Measurements from ENCODE around the gene PUM2. TPM values are rescaled to one million over a fixed set of nuclear protein-coding genes. Genes with fewer than 3 reads are reported as not detected.

PUM2 gene
- polyA plus RNA-seq, 1 experiment, result 39.7 TPM

DNA sequence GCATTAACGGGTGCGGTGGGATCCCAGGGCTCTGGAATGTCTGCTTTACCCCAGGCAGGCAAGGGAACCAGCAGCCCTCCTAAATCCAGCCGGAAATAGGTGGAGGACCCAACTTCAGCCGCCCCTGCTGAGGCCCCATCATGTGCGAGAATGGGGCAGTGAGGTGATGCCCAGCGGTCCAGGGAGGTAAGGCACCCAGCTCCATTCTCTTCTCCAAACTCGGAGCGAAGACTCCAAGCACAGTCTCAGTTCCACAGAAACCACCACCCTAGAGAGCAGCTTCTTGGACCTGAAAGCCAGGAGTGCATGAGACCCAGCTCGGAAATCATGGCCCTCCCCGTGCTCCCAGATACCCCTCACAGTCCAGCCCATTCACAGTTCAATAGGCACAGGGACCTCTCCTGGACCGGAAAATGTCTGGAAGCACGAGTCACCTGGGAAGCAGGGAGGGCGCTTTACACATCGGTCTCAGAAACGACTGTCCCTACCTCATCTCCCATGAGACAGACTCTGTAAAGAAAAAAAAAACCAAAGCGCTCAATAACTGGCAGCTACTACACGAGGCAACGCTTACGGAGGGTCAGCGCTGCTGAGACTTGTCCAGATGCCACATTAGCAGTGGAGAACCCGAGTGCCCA, 127.8 kb downstream of the PUM2 start:
- POLR2A ChIA-PET, result no interaction called here
- H3K4me3 ChIP-seq (ENCODE audit: low read depth, low read length), result peak overlapping the region; percentile 60
- DNase-seq (ENCODE audit: low read depth), result no peak
- H3K36me3 ChIP-seq (ENCODE audit: control insufficient read depth, insufficient read depth, low read length), result peaks cover 1% of the 10 kb centered on the region; the same call in 1 of the 2 replicates
- H3K27me3 ChIP-seq (ENCODE audit: control insufficient read depth, insufficient read depth, low read length), result no peaks in the 10 kb centered on the region
- TF ChIP-seq, protein P1, sequence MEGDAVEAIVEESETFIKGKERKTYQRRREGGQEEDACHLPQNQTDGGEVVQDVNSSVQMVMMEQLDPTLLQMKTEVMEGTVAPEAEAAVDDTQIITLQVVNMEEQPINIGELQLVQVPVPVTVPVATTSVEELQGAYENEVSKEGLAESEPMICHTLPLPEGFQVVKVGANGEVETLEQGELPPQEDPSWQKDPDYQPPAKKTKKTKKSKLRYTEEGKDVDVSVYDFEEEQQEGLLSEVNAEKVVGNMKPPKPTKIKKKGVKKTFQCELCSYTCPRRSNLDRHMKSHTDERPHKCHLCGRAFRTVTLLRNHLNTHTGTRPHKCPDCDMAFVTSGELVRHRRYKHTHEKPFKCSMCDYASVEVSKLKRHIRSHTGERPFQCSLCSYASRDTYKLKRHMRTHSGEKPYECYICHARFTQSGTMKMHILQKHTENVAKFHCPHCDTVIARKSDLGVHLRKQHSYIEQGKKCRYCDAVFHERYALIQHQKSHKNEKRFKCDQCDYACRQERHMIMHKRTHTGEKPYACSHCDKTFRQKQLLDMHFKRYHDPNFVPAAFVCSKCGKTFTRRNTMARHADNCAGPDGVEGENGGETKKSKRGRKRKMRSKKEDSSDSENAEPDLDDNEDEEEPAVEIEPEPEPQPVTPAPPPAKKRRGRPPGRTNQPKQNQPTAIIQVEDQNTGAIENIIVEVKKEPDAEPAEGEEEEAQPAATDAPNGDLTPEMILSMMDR (IDR thresholded peaks at IDR 0.05; ENCODE audit: insufficient read depth, low read depth, low read length), result no peak
- CTCF ChIA-PET, result interaction anchor here (0.6 to 7.0 kb wide), 4 partner anchors 15 to 87 kb away, joined by 3 to 83 read pairs (median 4); no protein-coding TSS in a partner anchor

DNA sequence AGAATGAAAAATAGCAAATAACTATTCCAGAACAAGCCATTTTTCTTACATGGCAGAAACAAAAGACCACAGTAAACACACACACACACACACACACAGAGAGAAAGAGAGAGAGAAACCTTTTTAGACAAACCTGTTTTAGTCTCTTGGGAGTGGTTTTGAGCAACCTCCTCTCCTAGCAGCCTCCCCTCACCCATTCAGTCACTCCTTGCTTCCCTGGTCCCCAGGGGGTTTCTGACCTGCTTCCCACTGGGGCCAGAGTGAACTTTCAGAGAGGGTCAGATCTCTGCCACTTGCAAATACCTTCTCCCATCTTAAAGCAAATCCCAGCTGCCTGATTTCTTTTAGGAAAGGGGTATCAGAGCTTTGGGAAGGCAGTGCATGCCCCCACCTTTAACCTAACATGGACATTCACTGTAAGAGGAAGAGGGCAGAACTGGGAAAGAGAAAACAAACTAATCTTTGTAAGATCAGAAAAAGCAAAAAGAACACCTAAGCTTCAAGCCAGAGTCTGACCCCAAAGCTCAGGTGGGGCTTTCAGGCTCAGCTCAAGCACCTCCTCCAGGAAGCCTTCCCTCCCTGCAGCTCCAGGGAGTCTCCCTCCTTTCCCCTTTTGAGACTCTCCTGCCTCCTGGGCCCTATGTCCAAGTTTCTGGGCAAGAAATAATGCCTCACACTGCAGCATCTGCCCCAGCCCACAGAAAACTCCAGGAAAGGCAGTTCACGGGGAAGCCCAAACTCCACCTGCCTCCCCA, 128.5 kb downstream of the PUM2 start:
- peaks cover 1% of the 10 kb centered on the region; the same call in 1 of the 2 replicates for H3K36me3 ChIP-seq (ENCODE audit: control insufficient read depth, insufficient read depth, low read length)

DNA sequence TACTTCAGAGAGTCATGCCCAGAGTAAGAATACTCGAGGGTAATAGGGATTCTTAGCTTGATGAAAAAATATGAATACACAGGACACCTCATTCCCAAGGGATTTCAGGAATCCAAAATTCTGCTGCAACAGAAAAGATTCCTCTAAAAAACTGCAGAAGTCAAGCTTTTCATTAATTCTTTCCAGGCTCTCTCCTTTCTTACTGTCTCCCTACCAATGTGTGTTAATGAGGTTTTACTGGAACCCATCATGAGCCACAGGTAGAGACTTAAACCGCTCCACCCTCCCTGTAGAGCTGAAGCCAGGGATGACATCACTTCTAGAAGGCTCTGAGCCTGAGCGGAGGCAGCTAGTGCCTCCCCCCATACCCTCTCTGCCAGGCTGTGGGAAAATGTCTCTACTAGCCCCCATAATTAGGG, 129.1 kb downstream of the PUM2 start:
- Histone ChIP-seq H3K36me3 (ENCODE audit: control insufficient read depth, insufficient read depth, low read length) (peaks cover 1% of the 10 kb centered on the region; the same call in 1 of the 2 replicates), H3K4me3 (ENCODE audit: low read depth, low read length) (no peak overlapping the region), H3K27me3 (ENCODE audit: control insufficient read depth, insufficient read depth, low read length) (no peaks in the 10 kb centered on the region)
- TF ChIP-seq, protein P1 (IDR thresholded peaks at IDR 0.05; ENCODE audit: insufficient read depth, low read depth, low read length), result no peak
- ChIA-PET POLR2A (interaction anchor here (0.5 to 1.0 kb wide), 3 partner anchors 36 to 86 kb away, joined by 3 to 7 read pairs (median 3); no protein-coding TSS in a partner anchor), CTCF (interaction anchor here (7.0 kb wide), 1 partner anchor 85 kb away, joined by 83 read pairs; no protein-coding TSS in a partner anchor)
- peak; percentile 80 for DNase-seq (ENCODE audit: low read depth)

More for the DNA sequence above, 128.5 kb downstream of the PUM2 start:
- Histone ChIP-seq H3K4me3 (ENCODE audit: low read depth, low read length) (no peak overlapping the region), H3K27me3 (ENCODE audit: control insufficient read depth, insufficient read depth, low read length) (no peaks in the 10 kb centered on the region)
- ChIA-PET CTCF (interaction anchor here (0.8 to 7.0 kb wide), 2 partner anchors 14 to 86 kb away, joined by 3 to 83 read pairs; no protein-coding TSS in a partner anchor), POLR2A (interaction anchor here (0.5 to 1.0 kb wide), 3 partner anchors 37 to 87 kb away, joined by 3 to 7 read pairs (median 3); no protein-coding TSS in a partner anchor)
- TF ChIP-seq, protein P1 (IDR thresholded peaks at IDR 0.05; ENCODE audit: insufficient read depth, low read depth, low read length), result no peak
- no peak for DNase-seq (ENCODE audit: low read depth)

DNA sequence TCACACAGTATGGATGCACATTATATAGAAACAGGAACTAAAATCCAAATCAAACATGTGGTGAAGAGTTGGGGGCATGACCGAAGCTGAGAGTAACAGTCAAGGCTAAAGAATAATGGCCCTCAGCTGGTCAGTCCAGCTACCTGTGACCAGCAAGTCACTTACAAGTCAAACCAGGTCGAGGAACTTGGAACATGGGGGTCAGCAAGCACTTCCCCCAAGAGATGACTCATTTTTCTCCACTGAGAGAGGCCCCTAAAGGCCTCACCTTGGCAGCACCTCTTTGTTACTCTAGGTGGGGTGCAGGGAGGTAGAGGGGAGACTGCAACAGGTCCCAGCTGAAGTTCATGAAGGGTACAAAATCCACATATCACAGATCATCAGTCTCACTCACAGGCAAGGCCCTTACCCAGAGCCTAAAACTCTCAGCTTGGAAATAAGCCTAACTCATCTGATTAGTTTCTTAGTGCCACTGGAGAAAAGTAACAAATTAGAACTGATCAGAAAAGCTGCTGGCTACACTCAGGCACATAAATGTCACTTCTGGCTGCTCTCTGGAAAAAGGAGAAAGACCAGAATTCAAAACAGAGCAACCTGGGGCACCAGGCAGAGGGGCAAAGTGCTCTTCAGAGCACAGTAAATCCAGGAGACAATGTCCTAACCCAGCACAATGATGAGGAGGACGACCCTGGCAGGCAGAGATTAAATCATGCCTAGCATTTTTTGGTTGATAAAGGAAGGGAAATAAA, 129.7 kb downstream of the PUM2 start:
- Histone ChIP-seq H3K36me3 (ENCODE audit: control insufficient read depth, insufficient read depth, low read length) (peaks cover 1% of the 10 kb centered on the region), H3K27me3 (ENCODE audit: control insufficient read depth, insufficient read depth, low read length) (no peaks in the 10 kb centered on the region), H3K4me3 (ENCODE audit: low read depth, low read length) (no peak overlapping the region)
- CTCF ChIA-PET, result interaction anchor here (7.0 kb wide), 1 partner anchor 85 kb away, joined by 83 read pairs; no protein-coding TSS in a partner anchor
- POLR2A ChIA-PET, result interaction anchor here (1.0 kb wide), 2 partner anchors 35 to 80 kb away, joined by 3 read pairs; no protein-coding TSS in a partner anchor
- TF ChIP-seq, protein P1 (IDR thresholded peaks at IDR 0.05; ENCODE audit: insufficient read depth, low read depth, low read length), result no peak
- no peak for DNase-seq (ENCODE audit: low read depth)
